Measurements from ENCODE around the gene MARCKS. TPM values are rescaled to one million over a fixed set of nuclear protein-coding genes. Genes with fewer than 3 reads are reported as not detected.
"Not testable (repeated sequence)": the region's sequence is repeated elsewhere in the genome, so short reads cannot be mapped to it uniquely, and the experiment has no call there.

MARCKS gene
- total and polyA plus RNA-seq, 2 experiments from 2014 or later = 193 to 224 TPM

- no peaks in the 10 kb centered on the region for H3K9me3 ChIP-seq (ENCODE audit: low read depth)
- no peaks in the 10 kb centered on the region for H3K4me1 ChIP-seq (ENCODE audit: low read depth)
- peak; percentile 79 to 82 for DNase-seq (ENCODE audit: low read depth in 1 of 2, low spot score in 1 of 2)
- no peak overlapping the region for H3K4me3 ChIP-seq
- H3K27me3 ChIP-seq = no peaks in the 10 kb centered on the region
- H3K27ac ChIP-seq = no peak overlapping the region
- H3K36me3 ChIP-seq = no peaks in the 10 kb centered on the region
- TF ChIP-seq, protein P1, sequence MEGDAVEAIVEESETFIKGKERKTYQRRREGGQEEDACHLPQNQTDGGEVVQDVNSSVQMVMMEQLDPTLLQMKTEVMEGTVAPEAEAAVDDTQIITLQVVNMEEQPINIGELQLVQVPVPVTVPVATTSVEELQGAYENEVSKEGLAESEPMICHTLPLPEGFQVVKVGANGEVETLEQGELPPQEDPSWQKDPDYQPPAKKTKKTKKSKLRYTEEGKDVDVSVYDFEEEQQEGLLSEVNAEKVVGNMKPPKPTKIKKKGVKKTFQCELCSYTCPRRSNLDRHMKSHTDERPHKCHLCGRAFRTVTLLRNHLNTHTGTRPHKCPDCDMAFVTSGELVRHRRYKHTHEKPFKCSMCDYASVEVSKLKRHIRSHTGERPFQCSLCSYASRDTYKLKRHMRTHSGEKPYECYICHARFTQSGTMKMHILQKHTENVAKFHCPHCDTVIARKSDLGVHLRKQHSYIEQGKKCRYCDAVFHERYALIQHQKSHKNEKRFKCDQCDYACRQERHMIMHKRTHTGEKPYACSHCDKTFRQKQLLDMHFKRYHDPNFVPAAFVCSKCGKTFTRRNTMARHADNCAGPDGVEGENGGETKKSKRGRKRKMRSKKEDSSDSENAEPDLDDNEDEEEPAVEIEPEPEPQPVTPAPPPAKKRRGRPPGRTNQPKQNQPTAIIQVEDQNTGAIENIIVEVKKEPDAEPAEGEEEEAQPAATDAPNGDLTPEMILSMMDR (IDR thresholded peaks at IDR 0.05; ENCODE audit: low read depth, low read length) = peak; percentile 53
Observed at GRCh38 chr6:113909224-113909856, 52.2 kb downstream of the MARCKS start.

DNA sequence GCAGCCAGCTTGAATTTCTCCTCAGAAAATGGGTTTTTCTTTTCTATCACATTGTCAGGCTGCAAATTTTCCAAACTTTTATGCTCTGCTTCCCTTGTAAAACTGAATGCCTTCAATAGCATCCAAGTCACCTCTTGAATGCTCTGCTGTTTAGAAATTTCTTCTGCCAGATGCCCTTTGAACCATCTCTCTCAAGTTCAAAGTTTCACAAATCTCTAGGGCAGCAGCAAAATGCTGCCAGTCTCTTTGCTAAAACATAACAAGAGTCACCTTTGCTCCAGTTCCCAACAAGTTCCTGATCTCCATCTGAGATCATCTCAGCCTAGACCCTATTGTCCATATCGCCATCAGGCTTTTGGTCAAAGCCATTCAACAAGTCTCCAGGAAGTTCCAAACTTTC, 53.1 kb downstream of the MARCKS start:
- not testable (repeated sequence) for H3K4me1 ChIP-seq (ENCODE audit: low read depth); H3K27ac ChIP-seq; H3K36me3 ChIP-seq; DNase-seq (ENCODE audit: low read depth in 1 of 2, low spot score in 1 of 2); H3K27me3 ChIP-seq; H3K4me3 ChIP-seq; H3K9me3 ChIP-seq (ENCODE audit: low read depth)

Other genes with a start within 250 kb of the MARCKS start
- 140 and 150 TPM in 2 replicates for gene HDAC2, start 113.8 kb downstream of the MARCKS start, total RNA-seq
- 321 and 370 TPM in 2 replicates for gene HDAC2, start 113.8 kb downstream of the MARCKS start, polyA plus RNA-seq